ENCODE measurements around the gene TMTC1. TPM values are rescaled to one million over a fixed set of nuclear protein-coding genes. Genes with fewer than 3 reads are reported as not detected.
A peak's percentile ranks its signal among the peaks of the same experiment; 100 is the strongest.

Gene TMTC1
- total and polyA plus RNA-seq, 4 donors = 3.0 to 33.6 (median 6.0) TPM

- Histone ChIP-seq H3K9ac (ENCODE audit: insufficient read depth in 1 of 2, low read length in 2 of 2) (no peak overlapping the region), H3K36me3 (ENCODE audit: control insufficient read depth in 4 of 4, insufficient read depth in 4 of 4, low read length in 4 of 4) (peaks cover 0 to 3% (median 0%) of the 10 kb centered on the region in 4 donors), H3K9me3 (ENCODE audit: control insufficient read depth in 4 of 4, insufficient read depth in 3 of 4, low read length in 3 of 4) (no peaks in the 10 kb centered on the region), H3K4me1 (ENCODE audit: control insufficient read depth in 5 of 5, insufficient read depth in 5 of 5, low read length in 5 of 5) (peaks cover 0 to 7% (median 0%) of the 10 kb centered on the region in 5 donors), H3K27ac (ENCODE audit: low read depth in 1 of 2, low read length in 1 of 2) (no peak overlapping the region), H3K4me3 (no peak overlapping the region), H3K27me3 (ENCODE audit: control insufficient read depth in 3 of 3, insufficient read depth in 3 of 3, low read length in 2 of 3) (no peaks in the 10 kb centered on the region)
- ATAC-seq (ENCODE audit: insufficient read depth, low FRiP score) (no peak), DNase-seq (no peak)
- WGBS, 2 donors = 59 to 81% methylated on average over 5 of the region's 5 CpGs
- no peak for TF ChIP-seq CTCF (IDR thresholded peaks at IDR 0.05; ENCODE audit: control extremely low read depth, extremely low read depth)
Observed at GRCh38 chr12:29665107-29665506, 118.6 kb downstream of the TMTC1 start.

GRCh38 chr12:29662734-29663323 is 120.9 kb downstream of the TMTC1 start:
- Histone ChIP-seq H3K27ac (ENCODE audit: low read depth in 1 of 2, low read length in 1 of 2) (no peak overlapping the region), H3K9me3 (ENCODE audit: control insufficient read depth in 4 of 4, insufficient read depth in 3 of 4, low read length in 3 of 4) (no peaks in the 10 kb centered on the region), H3K9ac (ENCODE audit: insufficient read depth in 1 of 2, low read length in 2 of 2) (no peak overlapping the region), H3K4me1 (ENCODE audit: control insufficient read depth in 5 of 5, insufficient read depth in 5 of 5, low read length in 5 of 5) (peaks cover 0 to 7% (median 0%) of the 10 kb centered on the region in 5 donors), H3K4me3 (no peak overlapping the region), H3K36me3 (ENCODE audit: control insufficient read depth in 4 of 4, insufficient read depth in 4 of 4, low read length in 4 of 4) (peaks cover 0 to 5% (median 0%) of the 10 kb centered on the region in 4 donors), H3K27me3 (ENCODE audit: control insufficient read depth in 3 of 3, insufficient read depth in 3 of 3, low read length in 2 of 3) (no peaks in the 10 kb centered on the region)
- TF ChIP-seq CTCF (IDR thresholded peaks at IDR 0.05; ENCODE audit: control extremely low read depth, extremely low read depth) = no peak
- WGBS, 2 donors = 71 to 78% methylated on average over 9 of the region's 9 CpGs
- peak in 2 of 3 donors; percentile 49 to 83 for DNase-seq
- no peak for ATAC-seq (ENCODE audit: insufficient read depth, low FRiP score)

- no peaks in the 10 kb centered on the region for H3K27me3 ChIP-seq (ENCODE audit: control insufficient read depth in 3 of 3, insufficient read depth in 3 of 3, low read length in 2 of 3)
- H3K4me1 ChIP-seq (ENCODE audit: control insufficient read depth in 5 of 5, insufficient read depth in 5 of 5, low read length in 5 of 5) = peaks cover 0 to 11% (median 0%) of the 10 kb centered on the region in 5 donors
- peaks cover 0 to 3% (median 0%) of the 10 kb centered on the region in 4 donors for H3K36me3 ChIP-seq (ENCODE audit: control insufficient read depth in 4 of 4, insufficient read depth in 4 of 4, low read length in 4 of 4)
- DNase-seq (no peak), ATAC-seq (ENCODE audit: insufficient read depth, low FRiP score) (no peak)
- no peak overlapping the region for H3K27ac ChIP-seq (ENCODE audit: low read depth in 1 of 2, low read length in 1 of 2)
- H3K4me3 ChIP-seq = no peak overlapping the region
- no peak overlapping the region for H3K9ac ChIP-seq (ENCODE audit: insufficient read depth in 1 of 2, low read length in 2 of 2)
- no peaks in the 10 kb centered on the region for H3K9me3 ChIP-seq (ENCODE audit: control insufficient read depth in 4 of 4, insufficient read depth in 3 of 4, low read length in 3 of 4)
- TF ChIP-seq CTCF (IDR thresholded peaks at IDR 0.05; ENCODE audit: control extremely low read depth, extremely low read depth) = no peak
- WGBS, 2 donors = 83 to 85% methylated on average over 6 of the region's 6 CpGs
Observed at GRCh38 chr12:29660847-29661246, 122.9 kb downstream of the TMTC1 start.
